ENCODE results near the gene HTR1D. TPM values are rescaled to one million over a fixed set of nuclear protein-coding genes. Genes with fewer than 3 reads are reported as not detected.

Gene HTR1D
- total RNA-seq, 1 experiment from 2014 or later = 3.5 TPM

DNA sequence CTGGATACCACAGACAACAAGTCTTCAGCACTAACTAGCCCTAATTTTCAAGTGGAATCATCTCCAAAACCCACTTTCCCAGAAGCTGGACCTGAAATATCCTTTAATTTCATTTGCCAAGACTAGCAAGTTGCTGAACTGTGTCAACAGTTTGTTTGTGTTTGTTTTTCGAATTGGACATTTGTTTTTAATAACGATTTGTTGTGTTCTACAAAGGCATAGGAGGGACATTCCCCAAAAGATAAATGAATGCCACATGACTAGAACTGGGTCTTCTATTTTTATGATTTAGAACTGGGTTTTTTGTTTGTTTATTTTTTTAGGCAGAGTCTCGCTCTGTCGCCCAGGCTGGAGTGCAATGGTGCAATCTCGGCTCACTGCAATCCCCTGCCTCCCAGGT, 66.6 kb downstream of the HTR1D start:
- Histone ChIP-seq H3K4me3 (replicated peaks in 1 of 2; ENCODE audit: low read depth in 1 of 2, low read length in 2 of 2) (no peak overlapping the region), H3K27me3 (ENCODE audit: insufficient read depth, low read length) (no peaks in the 10 kb centered on the region), H3K9me2 (ENCODE audit: insufficient read depth) (no peaks in the 10 kb centered on the region), H3K9ac (ENCODE audit: low read length) (no peak overlapping the region), H2AFZ (ENCODE audit: low read depth, low read length, poor library complexity, severe bottlenecking) (no peak overlapping the region), H3K9me3 (ENCODE audit: control insufficient read depth in 1 of 2, insufficient read depth in 1 of 2, low read depth in 1 of 2, low read length in 2 of 2) (no peaks in the 10 kb centered on the region), H3K79me2 (ENCODE audit: insufficient read depth, low read length) (peaks cover 87% of the 10 kb centered on the region), H3K27ac (ENCODE audit: low read depth, low read length) (no peak overlapping the region), H3K4me2 (ENCODE audit: low read length) (no peak overlapping the region), H3K4me1 (ENCODE audit: control insufficient read depth in 1 of 2, insufficient read depth in 2 of 2, low read length in 2 of 2) (peaks cover 8 to 20% of the 10 kb centered on the region in 2 experiments; a peak in 3 of 4 replicates), H4K20me1 (ENCODE audit: insufficient read depth) (no peaks in the 10 kb centered on the region; the same call in 1 of the 2 replicates), H3K36me3 (ENCODE audit: control insufficient read depth in 1 of 2, insufficient read depth in 2 of 2, low read length in 2 of 2) (peaks cover 0 to 4% of the 10 kb centered on the region in 2 experiments; a peak in 1 of 4 replicates)
- ATAC-seq (no peak), DNase-seq (ENCODE audit: low read depth, low spot score) (no peak)
- RAD21 ChIA-PET (ENCODE audit: low non-redundant PET in 1 of 2, low total read pairs in 2 of 2, uncharacterized antibody in 2 of 2, unreplicated experiment in 2 of 2) = no interaction called here
- POLR2A ChIA-PET = interaction anchor here (0.9 kb wide), 1 partner anchor 10 kb away, joined by 3 read pairs; no protein-coding TSS in a partner anchor
- intact Hi-C loops (cut with micrococcal nuclease) = no loop called here
- no peak for TF ChIP-seq CTCF (IDR thresholded peaks at IDR 0.05 in 2 of 3, conservative IDR thresholded peaks at IDR 0.05 in 1 of 3; ENCODE audit: borderline replicate concordance in 1 of 3, insufficient read depth in 1 of 3, low read depth in 2 of 3, low read length in 2 of 3)
- no peak for TF ChIP-seq RAD21 (IDR thresholded peaks at IDR 0.05; ENCODE audit: low read depth)
- TF ChIP-seq EZH2 (IDR thresholded peaks at IDR 0.05) = no peak
- TF ChIP-seq POLR2AphosphoS5 (IDR thresholded peaks at IDR 0.05; ENCODE audit: low read depth, low read length) = no peak
- no peak for TF ChIP-seq CBX3 (IDR thresholded peaks at IDR 0.05; ENCODE audit: low read depth)
- no peak for TF ChIP-seq FOSL1 (IDR thresholded peaks at IDR 0.05; ENCODE audit: low read depth)
- TF ChIP-seq ELF1 (IDR thresholded peaks at IDR 0.05; ENCODE audit: borderline replicate concordance, low read depth) = no peak
- no peak for TF ChIP-seq EZH2phosphoT487 (IDR thresholded peaks at IDR 0.05; ENCODE audit: borderline replicate concordance)
- CTCF ChIA-PET = no interaction called here
- BruUV-seq (replicated peaks) = no TSS peak

- H3K4me1 ChIP-seq (ENCODE audit: control insufficient read depth in 1 of 2, insufficient read depth in 2 of 2, low read length in 2 of 2) = peaks cover 8 to 16% of the 10 kb centered on the region in 2 experiments; a peak in 3 of 4 replicates
- TF ChIP-seq POLR2A (IDR thresholded peaks at IDR 0.05; ENCODE audit: borderline replicate concordance, extremely low read depth, insufficient read depth, insufficient read length) = no peak
- no peak overlapping the region for H3K4me3 ChIP-seq (replicated peaks in 1 of 2; ENCODE audit: low read depth in 1 of 2, low read length in 2 of 2)
- no peak overlapping the region for H2AFZ ChIP-seq (ENCODE audit: low read depth, low read length, poor library complexity, severe bottlenecking)
- no peak overlapping the region for H3K4me2 ChIP-seq (ENCODE audit: low read length)
- H3K36me3 ChIP-seq (ENCODE audit: control insufficient read depth in 1 of 2, insufficient read depth in 2 of 2, low read length in 2 of 2) = peaks cover 0 to 4% of the 10 kb centered on the region in 2 experiments; a peak in 1 of 4 replicates
- no peaks in the 10 kb centered on the region; the same call in 1 of the 2 replicates for H4K20me1 ChIP-seq (ENCODE audit: insufficient read depth)
- peaks cover 83% of the 10 kb centered on the region for H3K79me2 ChIP-seq (ENCODE audit: insufficient read depth, low read length)
- no TSS peak for BruUV-seq (replicated peaks)
- RAD21 ChIA-PET (ENCODE audit: low non-redundant PET in 1 of 2, low total read pairs in 2 of 2, uncharacterized antibody in 2 of 2, unreplicated experiment in 2 of 2) = no interaction called here
- no peak for DNase-seq (ENCODE audit: low read depth, low spot score)
- intact Hi-C loops (cut with micrococcal nuclease) = no loop called here
- H3K9me2 ChIP-seq (ENCODE audit: insufficient read depth) = no peaks in the 10 kb centered on the region
- H3K27me3 ChIP-seq (ENCODE audit: insufficient read depth, low read length) = no peaks in the 10 kb centered on the region
- POLR2A ChIA-PET = interaction anchor here (1.0 kb wide), 1 partner anchor 11 kb away, joined by 5 read pairs; no protein-coding TSS in a partner anchor
- H3K27ac ChIP-seq (ENCODE audit: low read depth, low read length) = no peak overlapping the region
- no peaks in the 10 kb centered on the region for H3K9me3 ChIP-seq (ENCODE audit: control insufficient read depth in 1 of 2, insufficient read depth in 1 of 2, low read depth in 1 of 2, low read length in 2 of 2)
- ATAC-seq = no peak
- CTCF ChIA-PET = no interaction called here
- H3K9ac ChIP-seq (ENCODE audit: low read length) = no peak overlapping the region
Measured at GRCh38 chr1:23150125-23150524, 67.2 kb downstream of the HTR1D start.
